GM12878 (cell line): ENCODE data around the gene EFTUD2. TPM values are rescaled to one million over a fixed set of nuclear protein-coding genes. Genes with fewer than 3 reads are reported as not detected.
A peak's percentile ranks its signal among the peaks of the same experiment; 100 is the strongest.

Experiments
- ATF2 ChIP-seq: IDR thresholded peaks from 2 replicates; pipeline ENCODE4 v1.6.1; 2012; ENCODE audit warnings: low read length, inconsistent platforms
- BCL11A ChIP-seq: IDR thresholded peaks from 2 replicates; pipeline ENCODE4 v1.6.1; 2011; ENCODE audit warnings: low read depth, low read length
- BCL3 ChIP-seq: IDR thresholded peaks from 2 replicates; pipeline ENCODE4 v1.6.1; 2011; ENCODE audit warnings: borderline replicate concordance, low read depth, mild to moderate bottlenecking, moderate library complexity, low read length; ENCODE audit not compliant: insufficient read depth, poor library complexity, severe bottlenecking
- BMI1 ChIP-seq: fragments of 450-650 bp; IDR thresholded peaks from 2 replicates; pipeline ENCODE4 v1.6.1; 2016; ENCODE audit warnings: mild to moderate bottlenecking, moderate library complexity, borderline replicate concordance
- CEBPB ChIP-seq, 2 experiments: fragments of 150-350 bp in 1 of 2; IDR thresholded peaks; 2 replicates each; pipeline ENCODE4 v1.6.1; 2012 to 2014; ENCODE audit warnings: low read depth in 2 of 2, low read length in 2 of 2, borderline replicate concordance in 1 of 2, inconsistent platforms in 1 of 2
- E4F1 ChIP-seq: fragments of 450-650 bp; IDR thresholded peaks from 2 replicates; pipeline ENCODE4 v1.6.1; 2018; ENCODE audit warnings: borderline replicate concordance, mild to moderate bottlenecking; ENCODE audit not compliant: partially characterized antibody
- IRF4 ChIP-seq: IDR thresholded peaks from 2 replicates; pipeline ENCODE4 v1.6.1; 2011; ENCODE audit warnings: low read depth, low read length
- KAT2A ChIP-seq: conservative IDR thresholded peaks from 2 replicates; pipeline ENCODE4 v1.6.1; 2011; ENCODE audit warnings: low read depth, low read length; ENCODE audit not compliant: control insufficient read depth
- LARP7 ChIP-seq: fragments of 450-650 bp; IDR thresholded peaks from 2 replicates; pipeline ENCODE4 v1.6.1; 2017; ENCODE audit warnings: mild to moderate bottlenecking
- MEF2B ChIP-seq: fragments of 450-650 bp; IDR thresholded peaks from 2 replicates; pipeline ENCODE4 v1.6.1; 2018; ENCODE audit warnings: mild to moderate bottlenecking, moderate library complexity; ENCODE audit not compliant: partially characterized antibody, poor library complexity, severe bottlenecking
- POLR2AphosphoS5 ChIP-seq: IDR thresholded peaks from 2 replicates; pipeline ENCODE4 v1.6.1; 2011; ENCODE audit warnings: mild to moderate bottlenecking, low read length, inconsistent platforms
- POU2F2 ChIP-seq: IDR thresholded peaks from 3 replicates; pipeline ENCODE4 v1.6.1; 2011; ENCODE audit warnings: low read depth, mild to moderate bottlenecking, low read length, borderline replicate concordance
- RELA ChIP-seq: fragments of 450-650 bp; IDR thresholded peaks from 2 replicates; pipeline ENCODE4 v1.8.0; 2014; ENCODE audit warnings: borderline replicate concordance; ENCODE audit not compliant: partially characterized antibody
- RELB ChIP-seq: fragments of 450-650 bp; IDR thresholded peaks from 2 replicates; pipeline ENCODE4 v1.6.1; 2017; ENCODE audit warnings: low read depth, mild to moderate bottlenecking, moderate library complexity
- YY1 ChIP-seq: IDR thresholded peaks from 2 replicates; pipeline ENCODE4 v1.6.1; 2011; ENCODE audit warnings: low read depth, mild to moderate bottlenecking, low read length
- ZNF687 ChIP-seq: fragments of 450-650 bp; IDR thresholded peaks from 2 replicates; pipeline ENCODE4 v1.6.1; 2017; ENCODE audit warnings: mild to moderate bottlenecking, moderate library complexity
- ZZZ3 ChIP-seq: IDR thresholded peaks from 2 replicates; pipeline ENCODE4 v1.6.1; 2011; ENCODE audit warnings: low read depth; ENCODE audit not compliant: control insufficient read depth, insufficient read length
- polyA plus RNA-seq, 11 experiments: library from polyadenylated mRNA; depleted of rRNA in 4 of 11; unstranded in 6 of 11; stranded (reverse) in 5 of 11; fragments of >200 nt; fragmentation: Nextera tagmentation in 4 of 11; fragmentation: Illumina TruSeq in 1 of 11; extraction: Ambion mirVana in 4 of 11; extraction: Trizol in 1 of 11; gene quantifications; 1 replicate in 1 of 11; 2 replicates in 10 of 11; pipeline versions ENCODE4 v1.2.1 to v1.2.3, GENCODE V29; 2011 to 2016; ENCODE audit warnings: inconsistent platforms in 2 of 11, missing spikeins in 2 of 11, low read depth in 1 of 11
- total RNA-seq, 4 experiments: library from RNA; depleted of rRNA in 3 of 4; stranded (reverse); fragments of >200 nt in 3 of 4; fragmentation: Illumina TruSeq in 1 of 4; extraction: Trizol in 1 of 4; gene quantifications; 2 replicates each; pipeline versions ENCODE4 v1.2.1 to v1.2.3, GENCODE V29; 2013 to 2021

The EFTUD2 gene
- total and polyA plus RNA-seq, 10 of the 15 experiments (the other 5 are each of a cell fraction or from before 2014, with no cell fraction given), result 33.0 to 198 (median 126) TPM

GRCh38 chr17:44899074-44899782, at the start of gene EFTUD2 (continued):
- TF ChIP-seq ATF2 (no peak), IRF4 (peak; percentile 1; the same call in 1 of the 2 replicates), E4F1 (peak; percentile 79), MEF2B (peak; percentile 84), CEBPB (IDR thresholded peaks at IDR 0.05; ENCODE audit: borderline replicate concordance in 1 of 2, low read depth in 2 of 2, low read length in 2 of 2) (no peak), RELA (peak; percentile 94), BCL11A (no peak), POLR2AphosphoS5 (peak; percentile 95), ZNF687 (peak; percentile 61; the same call in 1 of the 2 replicates), RELB (peak; percentile 95), YY1 (peak; percentile 80), BCL3 (no peak), ZZZ3 (no peak), BMI1 (peak; percentile 100), KAT2A (no peak), POU2F2 (peak; percentile 58; the same call in 2 of the 3 replicates), LARP7 (peak; percentile 97)
